Measurements from ENCODE around the gene CDH12.
"Not testable (repeated sequence)": the region's sequence is repeated elsewhere in the genome, so short reads cannot be mapped to it uniquely, and the experiment has no call there.

The CDH12 gene

DNA sequence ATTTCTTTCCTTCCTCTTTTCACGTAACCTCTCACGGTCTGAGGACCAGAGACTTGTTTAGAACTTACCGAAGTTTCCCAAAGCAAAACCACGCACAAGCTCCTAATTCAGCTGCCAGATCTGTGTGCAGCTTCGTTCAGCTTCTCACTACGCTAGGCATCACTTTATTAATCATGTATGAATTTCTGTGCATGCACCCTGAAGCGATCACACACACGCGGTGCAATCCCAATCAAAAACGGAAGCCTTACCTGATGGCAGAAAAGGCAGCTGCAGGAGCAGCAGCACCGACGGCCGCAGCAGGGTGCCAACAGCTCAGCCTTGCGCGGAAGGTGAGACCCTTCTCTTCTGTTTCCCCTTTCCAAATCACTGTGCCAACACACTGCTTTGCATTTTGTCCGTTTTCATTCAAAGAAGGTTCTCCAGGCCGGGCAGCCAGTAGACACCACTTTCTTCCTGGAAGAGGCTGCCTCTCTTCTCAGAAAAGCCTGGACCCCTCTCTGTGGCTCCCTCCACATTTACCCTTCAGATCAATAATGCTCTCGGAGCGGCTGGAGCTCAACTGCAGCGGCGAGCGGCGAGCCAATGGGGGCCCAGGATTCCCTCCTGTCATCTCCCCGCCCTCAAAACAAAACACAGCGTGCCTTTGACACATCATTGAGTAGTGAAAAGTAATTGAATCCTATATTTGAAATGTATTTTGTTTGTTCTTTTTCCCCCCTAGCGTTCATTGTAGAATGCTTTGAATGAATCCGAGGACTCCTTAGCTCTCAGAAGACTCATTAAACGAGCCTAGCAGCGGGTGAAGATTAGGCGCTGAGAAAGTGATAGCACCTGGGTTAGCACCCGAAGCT, at the start of gene CDH12:
Gene CDH12 (minus strand): TSS at position 538 of the 854 bp plus-strand sequence.
- DNase-seq = no peak

DNA sequence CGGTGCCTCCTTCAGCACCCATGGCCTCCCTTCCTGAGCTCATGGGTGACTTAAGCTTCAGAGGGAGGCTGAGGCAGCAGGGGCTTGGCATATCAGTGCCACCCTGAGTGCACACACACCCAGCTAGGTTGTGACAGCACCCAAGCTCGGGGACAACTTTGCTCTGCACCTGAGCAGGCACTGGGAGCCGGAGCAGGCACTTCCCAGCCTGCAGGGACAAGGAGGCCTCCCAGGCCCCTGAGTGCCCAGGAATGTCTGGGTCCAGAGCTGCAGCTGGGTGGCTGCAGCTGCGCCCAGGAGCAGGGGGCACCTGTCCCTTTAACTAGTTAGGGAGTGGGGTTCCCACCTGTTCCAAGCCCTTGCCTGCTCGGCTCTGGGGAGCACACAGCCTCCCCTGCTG, 48.7 kb upstream of the CDH12 start:
- no peak for DNase-seq

DNA sequence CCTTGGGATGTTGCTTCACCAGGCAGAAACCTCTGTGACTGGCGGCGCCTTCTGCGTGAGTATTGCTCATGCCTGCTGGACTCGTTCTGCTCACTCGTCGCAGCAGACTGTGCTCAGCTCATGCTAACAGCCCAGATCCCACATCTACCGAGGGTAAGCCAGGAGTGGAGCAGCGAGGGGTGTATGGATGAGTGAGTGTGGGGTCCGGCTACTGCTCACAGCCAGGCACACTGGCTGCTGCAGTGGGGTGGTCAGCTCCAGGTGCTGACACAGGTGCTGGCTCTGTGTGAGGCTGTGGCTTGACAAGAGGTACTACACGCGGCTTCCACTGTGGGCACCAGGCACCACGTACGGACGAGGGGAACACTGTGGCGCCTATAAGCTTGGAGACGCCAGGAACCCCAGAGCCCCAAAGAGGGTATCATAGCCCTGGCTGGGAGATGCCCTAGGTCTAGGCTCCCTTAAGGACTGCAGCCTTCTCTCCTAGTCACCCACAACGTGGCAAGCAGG, 47.7 kb upstream of the CDH12 start:
- no peak for DNase-seq

DNA sequence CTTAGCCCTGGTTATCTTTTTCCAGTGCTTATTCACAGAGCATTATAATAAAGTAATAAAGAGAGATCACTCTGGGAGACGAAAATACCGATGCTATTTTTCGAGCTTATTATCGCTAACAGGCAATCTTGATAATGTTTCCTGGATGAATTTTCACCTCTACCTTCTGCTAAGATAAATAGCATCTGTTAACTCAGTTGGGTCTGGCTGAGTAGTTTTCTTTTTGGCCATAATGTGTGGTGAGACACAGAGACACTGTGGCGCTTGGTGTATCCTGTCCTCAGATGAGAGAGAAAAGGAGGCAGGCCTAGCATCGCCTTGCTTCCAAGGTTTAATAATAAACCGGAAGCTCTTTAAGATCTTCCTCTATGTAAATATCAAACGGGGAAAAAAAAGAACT, 46.2 kb upstream of the CDH12 start:
- no peak for DNase-seq

DNA sequence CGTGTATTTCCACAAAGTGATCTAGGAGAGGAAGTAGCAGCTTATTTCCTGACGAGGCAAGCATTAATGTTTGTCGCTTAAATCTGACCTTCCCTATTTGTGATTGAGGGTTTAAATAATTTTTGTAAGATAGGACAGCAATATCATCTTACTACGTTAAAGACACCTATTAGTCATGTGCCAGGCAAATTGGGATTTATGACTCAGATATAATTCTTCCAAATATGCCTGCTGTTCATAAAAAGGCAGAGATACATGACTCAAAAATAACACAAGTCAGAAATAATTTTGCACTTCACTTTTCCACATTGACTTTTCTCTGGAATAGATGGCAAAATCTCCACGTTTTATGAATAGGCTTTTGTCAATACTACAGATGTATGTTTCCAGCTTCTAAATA, 43.0 kb upstream of the CDH12 start:
- DNase-seq = no peak

DNA sequence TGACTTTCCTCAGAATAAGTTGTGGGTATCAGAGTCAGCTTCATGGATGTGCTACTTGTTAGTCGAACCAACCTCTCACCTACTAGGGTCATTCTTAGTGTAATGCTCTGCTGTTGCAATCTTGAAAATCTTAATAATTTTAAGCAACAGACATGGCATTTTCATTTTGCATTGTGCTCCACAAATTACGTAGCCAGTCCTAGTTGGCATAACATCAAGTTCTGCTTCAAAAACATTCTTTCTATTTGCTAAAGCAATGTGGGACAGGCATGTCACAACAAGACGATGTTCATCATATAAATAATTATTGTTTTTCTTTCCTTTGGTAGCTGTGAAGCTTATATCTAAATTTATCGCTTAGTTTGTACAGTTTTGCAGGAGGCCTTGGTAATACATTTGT, 39.3 kb upstream of the CDH12 start:
- DNase-seq = no peak

DNA sequence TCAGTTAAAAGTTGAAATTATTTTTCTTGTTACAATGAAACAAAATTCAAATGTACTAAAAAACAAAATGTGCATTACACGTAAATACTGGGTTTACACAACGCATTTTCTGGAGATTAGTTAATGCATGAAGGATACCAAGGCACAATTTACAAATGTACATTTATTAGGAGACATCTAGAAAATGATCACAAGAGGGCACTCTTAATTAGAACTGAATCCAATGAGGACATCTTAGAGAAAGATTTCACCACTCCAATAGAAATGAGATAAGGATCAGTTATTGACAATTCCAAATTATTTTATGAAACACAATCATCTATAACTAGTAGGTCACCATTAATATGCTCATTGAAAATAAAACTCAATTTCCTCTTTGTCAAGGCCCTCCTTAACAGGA, 36.6 kb upstream of the CDH12 start:
- DNase-seq = no peak

DNA sequence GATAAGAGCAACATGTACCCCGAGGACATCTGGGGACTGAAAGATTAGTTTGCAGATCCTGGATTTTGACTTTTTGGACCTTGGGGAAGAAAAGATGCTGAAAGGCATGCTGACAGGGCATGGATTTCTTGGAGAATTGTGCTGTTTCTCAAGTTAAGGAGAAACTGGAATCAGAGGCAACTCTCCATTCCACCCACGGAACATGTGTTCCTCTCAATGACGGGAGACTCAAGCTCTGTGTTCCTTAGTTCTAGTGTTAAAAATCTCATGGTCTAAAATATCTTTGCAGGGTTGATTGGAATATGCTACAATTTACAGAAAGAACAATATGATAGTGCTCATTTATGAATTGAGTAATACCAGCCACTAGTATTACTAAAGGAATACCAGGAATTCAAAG, 34.4 kb upstream of the CDH12 start:
- DNase-seq = no peak

DNA sequence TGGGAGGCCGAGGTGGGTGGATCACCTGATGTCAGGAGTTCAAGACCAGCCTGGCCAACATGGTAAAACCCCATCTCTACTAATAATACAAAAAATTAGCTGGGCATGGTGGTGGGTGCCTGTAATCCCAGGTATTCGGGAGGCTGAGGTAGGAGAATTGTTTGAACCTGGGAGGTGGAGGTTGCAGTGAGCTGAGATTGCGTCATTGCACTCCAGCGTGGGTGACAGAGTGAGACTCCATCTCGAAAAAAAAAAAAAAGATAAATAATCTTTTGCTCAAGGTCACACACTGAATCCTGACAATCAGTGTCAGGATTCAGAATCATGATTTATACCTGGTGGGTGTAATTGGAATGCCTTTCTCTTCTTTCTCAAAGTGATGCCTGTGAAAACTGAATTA, 5.8 kb upstream of the CDH12 start:
- DNase-seq = not testable (repeated sequence)

DNA sequence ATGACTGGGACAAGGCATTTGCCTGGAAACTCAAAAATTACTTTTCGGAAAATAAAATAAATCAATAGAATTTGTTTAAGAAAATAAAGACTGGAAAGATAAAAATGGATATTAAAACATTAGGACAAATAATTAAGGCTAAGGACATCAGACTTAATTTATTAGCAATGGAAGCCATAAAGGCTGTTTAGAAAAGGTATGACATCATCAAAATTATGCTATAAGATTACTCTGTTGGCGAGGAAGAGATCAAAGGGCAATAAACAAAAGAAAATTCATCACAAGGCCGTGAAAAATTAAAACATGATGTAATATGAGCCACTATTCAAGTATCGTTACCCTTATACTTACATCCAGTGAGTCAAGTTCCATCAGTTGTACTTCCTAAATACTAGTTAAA, 2.7 kb upstream of the CDH12 start:
- DNase-seq = no peak

DNA sequence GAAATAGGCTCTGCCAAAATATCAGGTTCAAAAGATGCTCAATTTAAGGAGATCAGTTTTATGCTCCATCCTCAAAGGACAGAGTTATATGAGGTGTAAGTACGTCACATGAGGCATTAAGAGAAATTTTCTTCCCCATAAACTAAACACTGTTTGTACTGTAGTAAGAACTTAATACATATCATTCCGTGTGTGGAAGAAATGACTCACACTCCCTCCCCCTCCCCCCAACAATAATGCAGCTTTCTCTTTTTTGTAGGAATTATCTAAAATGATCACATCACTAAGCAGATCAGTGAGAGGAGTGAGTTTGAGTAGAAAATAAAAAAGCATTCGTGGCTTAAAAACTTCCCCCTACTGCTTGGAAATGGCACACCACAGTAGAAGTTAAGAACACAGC, 2.2 kb downstream of the CDH12 start:
- DNase-seq = no peak

DNA sequence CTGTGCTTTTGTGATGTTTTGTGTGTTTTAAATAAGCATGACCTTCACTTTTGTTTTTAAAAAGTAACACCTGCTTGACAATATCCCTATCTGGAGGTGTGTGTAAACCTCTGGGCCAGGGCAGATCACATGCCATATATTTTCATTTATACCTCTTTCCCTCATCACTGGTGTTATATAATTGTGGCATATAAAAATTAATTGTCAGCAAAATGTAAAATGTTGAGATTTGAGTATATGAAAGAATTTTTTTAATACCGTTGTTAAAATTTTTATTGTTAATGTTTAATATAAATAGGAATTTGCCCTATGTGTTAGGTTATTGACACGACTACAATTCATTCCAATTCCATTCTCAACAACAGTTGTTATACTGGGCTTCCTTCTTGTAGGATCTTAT, 6.5 kb downstream of the CDH12 start:
- no peak for DNase-seq

DNA sequence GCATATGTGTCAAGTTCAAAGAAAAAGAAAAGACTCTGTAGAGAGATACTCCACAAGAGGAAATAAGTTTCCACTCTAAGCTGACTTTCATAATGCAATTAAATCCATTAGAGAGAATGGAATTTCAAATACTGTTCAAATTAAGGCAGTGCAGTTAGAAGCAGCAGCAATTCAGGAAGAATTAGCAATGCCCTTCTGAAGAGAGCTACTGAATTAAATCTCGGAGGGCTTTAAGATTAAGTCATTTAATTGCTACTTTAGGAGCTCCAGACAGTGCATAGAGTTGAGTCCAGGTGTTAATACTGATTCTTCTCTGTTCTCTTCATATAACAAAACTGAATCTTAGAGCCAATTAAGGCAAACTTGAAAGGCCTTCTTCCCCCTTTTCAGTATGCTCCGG, 8.5 kb downstream of the CDH12 start:
- DNase-seq = no peak

DNA sequence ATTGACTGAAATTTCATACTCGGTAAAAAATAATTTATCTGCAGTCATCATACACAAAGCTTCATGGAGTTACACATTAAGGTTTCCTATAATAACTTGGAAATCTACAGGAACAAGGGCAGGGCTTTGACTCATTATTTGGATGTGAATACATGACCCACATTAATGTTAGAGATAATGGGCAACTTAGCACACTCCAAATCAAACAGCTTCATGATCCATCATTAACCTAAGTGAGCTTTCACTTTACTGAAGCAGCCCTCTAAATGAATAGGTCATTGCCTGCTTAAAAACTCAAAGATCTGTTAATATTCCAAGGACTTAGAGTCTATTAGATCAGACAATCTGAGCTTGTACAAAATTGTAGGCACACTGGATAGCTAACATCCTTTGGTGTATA, 9.0 kb downstream of the CDH12 start:
- no peak for DNase-seq

DNA sequence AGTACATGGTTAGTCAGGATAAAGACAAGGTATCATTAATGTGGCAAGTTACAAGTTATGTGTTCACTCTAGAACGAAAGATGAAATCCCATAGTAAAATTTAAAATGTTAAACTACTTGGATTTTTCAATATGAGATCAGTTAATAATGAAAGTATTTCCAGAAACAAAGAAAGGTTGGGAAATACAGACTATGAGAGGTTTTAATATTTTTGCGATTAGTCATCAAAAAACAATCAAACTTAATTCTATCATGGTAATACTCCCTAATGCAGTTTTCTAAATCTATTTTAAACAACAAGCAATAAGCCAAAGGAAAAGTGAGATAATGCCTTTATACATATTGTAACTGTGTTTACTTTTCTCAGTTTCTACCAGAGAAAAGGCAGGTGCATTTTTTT, 10.6 kb downstream of the CDH12 start:
- no peak for DNase-seq

DNA sequence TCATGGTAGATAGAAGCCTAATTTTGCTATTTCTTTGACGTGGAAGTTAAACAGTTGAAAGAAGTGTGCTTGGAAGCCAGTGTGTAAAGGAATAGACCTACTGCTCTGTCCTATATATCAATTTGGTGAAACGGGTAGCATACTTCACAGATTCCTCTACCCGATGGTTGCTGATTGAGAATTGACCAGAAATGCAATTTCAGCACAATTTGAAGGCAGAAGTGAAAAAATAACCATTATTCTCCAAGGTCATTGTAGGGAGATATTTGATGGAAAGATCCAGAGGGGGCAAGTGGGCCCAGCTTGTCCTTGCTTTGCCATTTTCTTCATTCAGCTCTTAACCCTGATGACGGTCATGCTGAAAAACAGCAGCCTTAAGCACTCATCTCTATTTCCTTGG, 15.3 kb downstream of the CDH12 start:
- no peak for DNase-seq

DNA sequence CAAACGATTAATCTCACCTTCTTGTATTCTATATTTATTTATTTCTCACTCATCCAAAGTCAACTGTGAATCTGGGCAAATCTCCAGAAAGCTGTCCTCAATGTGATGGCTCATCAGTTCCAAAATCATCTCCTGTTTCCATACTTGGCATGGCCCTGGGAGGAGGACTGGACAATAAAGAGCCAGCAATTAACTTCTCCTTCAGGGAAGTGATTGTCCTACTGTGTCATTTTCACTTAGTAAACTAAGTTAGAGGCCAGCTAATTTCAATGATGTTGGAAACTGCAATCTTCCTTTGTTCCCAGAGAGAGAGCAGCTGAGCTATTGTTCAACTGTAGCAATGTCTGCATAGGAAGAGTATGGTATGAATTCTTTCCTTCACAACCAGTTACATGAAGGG, 17.5 kb downstream of the CDH12 start:
- no peak for DNase-seq

DNA sequence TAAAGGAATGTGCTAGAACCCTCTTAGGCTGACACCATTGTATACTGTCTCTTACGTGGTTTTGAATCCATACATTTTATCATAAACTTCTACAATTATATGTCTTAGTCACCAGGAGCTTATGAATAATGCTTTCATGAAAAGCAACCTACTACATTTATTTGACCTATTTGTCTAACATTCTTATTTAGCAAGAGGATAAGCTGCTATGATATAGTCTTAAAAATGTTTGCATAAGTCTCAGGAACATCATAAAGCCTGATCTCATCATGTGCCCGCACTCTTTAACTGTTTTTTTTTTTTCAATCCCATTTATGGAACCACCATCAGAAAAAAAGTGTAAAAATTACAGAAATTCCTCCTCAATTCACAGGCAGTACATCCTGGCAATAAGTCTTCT, 59.7 kb downstream of the CDH12 start:
- no peak for DNase-seq

DNA sequence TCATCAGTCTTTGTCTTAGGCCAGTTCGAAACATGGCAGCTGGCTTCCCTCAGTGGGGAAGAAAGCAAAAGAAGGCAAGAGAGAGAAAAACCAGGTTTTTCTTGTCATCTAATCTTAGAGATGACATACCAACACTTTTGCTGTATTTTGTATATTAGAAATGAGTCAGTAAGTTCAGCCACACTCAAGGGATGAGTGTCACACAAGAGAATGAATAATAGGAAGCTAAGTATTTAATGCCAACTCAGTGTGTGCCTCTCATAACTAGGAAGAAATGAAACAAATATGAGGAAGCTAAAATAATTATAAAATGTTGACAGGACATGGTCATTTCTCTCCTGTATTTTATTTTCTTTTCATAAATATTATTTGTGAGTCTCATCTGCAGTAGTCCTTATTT, 65.3 kb downstream of the CDH12 start:
- DNase-seq = no peak

DNA sequence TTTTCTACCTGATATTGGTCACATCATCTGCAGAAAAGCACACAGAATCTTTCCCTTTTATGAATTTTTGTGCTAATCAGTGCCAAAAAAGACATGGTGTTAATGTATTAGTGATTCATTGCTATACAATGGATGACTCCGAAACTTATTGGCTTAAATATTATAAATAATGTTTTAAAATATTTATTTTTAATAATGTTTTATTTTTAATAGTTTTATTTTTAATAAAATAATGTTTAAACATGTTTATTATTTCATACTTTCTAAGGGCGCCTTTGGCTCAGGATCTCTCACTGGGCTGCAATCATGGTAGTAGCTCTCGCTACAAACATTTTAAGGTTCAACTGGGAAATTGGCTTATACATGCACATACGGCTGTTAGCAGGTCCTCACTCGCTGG, 65.7 kb downstream of the CDH12 start:
- DNase-seq = no peak

DNA sequence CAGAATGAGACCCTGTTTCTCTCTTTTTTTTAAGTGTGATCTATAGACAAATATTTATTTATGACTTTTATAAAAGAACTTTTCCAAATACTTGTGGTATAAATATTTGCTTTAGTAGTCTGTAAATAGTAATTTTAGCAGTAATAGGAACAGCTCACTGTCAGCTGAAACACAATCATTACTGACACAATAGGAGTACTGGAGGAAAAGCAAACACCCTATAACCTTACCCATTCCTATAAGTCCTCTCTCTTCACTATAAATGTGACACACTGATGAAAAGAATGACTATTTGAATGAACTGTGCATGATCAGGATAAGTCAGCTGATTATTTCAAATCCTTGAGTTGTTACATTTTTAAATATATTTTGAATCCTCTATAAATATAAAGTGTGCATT, 72.4 kb downstream of the CDH12 start:
- DNase-seq = no peak

DNA sequence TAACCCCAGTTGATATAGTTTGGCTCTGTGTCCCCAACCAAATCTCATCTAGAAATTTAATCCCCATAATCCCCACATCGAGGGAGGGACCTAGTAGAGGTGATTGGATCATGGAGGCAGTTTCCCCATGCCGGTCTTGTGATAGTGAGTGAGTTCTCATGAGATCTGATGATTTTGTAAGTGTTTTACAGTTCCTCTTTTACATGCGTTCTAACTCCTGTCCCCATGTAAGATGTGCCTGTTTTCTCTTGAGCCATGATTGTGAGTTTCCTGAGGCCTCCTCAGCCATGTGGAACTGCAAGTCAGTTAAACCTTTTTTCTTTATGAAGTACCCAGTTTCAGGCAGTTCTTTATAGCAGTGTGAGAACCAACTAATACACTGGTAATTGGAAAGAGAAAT, 73.6 kb downstream of the CDH12 start:
- no peak for DNase-seq

DNA sequence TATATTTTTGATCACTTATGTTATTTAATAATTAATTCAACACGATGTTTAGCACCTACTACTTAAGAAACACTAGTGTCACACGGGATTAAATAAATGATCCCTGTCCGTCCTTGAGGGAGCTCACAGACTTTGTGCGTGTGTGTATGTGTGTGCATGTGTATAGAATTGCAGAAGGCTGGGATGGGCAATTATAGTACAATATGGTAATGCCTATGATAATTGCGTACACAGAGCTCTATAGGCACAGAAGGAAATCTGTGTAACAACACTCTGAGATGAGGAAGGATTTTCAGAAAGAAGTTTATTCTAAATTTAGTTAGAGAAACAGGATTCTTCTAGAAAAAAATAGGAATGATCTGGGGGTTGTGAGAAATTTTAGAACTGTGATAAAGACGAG, 76.9 kb downstream of the CDH12 start:
- DNase-seq = no peak

DNA sequence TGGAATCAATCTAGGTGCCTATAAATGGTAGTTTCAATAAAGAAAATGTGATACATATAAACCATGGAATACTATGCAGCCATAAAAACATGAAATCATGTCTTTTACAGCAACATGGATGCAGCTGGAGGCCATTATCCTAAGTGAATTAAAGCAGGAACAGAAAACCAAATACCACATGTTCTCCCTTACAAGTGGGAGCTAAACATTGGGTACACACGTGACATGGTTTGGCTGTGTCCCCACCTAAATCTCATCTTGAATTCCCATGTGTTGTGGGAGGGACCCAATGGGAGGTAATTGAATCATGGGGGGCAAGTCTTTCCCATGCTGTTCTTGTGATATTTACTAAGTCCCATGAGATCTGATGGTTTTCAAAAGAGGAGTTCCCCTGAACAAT, 78.9 kb downstream of the CDH12 start:
- not testable (repeated sequence) for DNase-seq

DNA sequence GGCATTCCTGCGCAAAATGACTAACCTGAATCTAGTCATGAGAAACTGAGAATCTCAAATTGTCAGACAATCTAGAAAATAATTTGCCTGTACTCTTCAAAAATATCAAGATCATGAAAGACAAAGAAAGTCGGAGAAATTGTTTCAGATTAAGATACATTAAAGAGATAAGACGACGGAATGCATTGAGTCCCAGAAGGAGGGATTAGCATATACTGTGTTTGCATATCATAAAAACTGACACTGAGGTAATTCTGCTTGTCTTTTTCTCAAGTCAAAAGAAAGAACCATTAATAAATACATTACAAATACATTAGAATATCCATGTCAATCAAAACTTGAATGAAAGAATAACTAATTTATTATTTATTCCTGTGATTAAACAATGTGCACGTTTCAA, 88.4 kb downstream of the CDH12 start:
- DNase-seq = no peak

Data from activated CD4-positive, alpha-beta T cell treated with anti-CD3 and anti-CD28 coated beads, Interleukin-2, amount 50 U/mL, for 16 hours (primary cell).